GM19025 (cell line): Measurements from ENCODE around the gene OR10R2.
"Not testable (repeated sequence)": the region's sequence is repeated elsewhere in the genome, so short reads cannot be mapped to it uniquely, and the experiment has no call there.

Experiments used
- ATAC-seq: cut with Tn5 transposase; IDR thresholded peaks from one replicate; pipeline ENCODE4 v1.9.1; 2021; ENCODE audit warnings: mild to moderate bottlenecking, low read depth, moderate library complexity; ENCODE audit not compliant: unreplicated experiment

The OR10R2 gene, protein sequence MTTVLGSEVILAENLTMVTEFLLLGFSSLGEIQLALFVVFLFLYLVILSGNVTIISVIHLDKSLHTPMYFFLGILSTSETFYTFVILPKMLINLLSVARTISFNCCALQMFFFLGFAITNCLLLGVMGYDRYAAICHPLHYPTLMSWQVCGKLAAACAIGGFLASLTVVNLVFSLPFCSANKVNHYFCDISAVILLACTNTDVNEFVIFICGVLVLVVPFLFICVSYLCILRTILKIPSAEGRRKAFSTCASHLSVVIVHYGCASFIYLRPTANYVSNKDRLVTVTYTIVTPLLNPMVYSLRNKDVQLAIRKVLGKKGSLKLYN

GRCh38 chr1:158471920-158472319, at the start of gene OR10R2:
TSS of gene OR10R2 (plus strand) at chr1:158472220. CDS start at chr1:158472326, 106 bp downstream.
- ATAC-seq: no peak

GRCh38 chr1:158425027-158425426, 47.0 kb upstream of the OR10R2 start:
- ATAC-seq: no peak

DNA sequence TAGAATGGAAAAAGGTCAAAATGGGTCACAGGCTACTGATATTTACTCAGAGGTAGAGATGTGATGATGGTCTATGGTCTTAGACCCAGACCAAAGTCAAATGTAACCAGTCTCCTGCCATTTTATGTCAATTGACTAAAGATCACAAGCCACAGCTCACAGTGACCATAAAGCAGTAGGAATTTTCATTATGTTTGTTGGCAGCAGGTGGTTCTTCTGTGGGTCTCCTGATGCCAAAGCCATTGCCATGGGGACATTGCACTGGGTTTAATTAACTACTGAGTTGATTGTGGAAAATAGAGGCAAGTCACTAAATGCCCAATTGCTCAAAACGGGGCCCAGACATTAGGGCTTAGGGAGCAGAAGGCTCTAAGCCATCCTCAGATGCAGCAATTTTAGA, 45.9 kb upstream of the OR10R2 start, which contains the start of gene OR10K2:
Gene OR10K2, minus strand, starts transcription at position 101 of the 400 bp plus-strand sequence. CDS start 5,371 bp downstream, outside the sequence.
- ATAC-seq: no peak

GRCh38 chr1:158430163-158430562, 41.9 kb upstream of the OR10R2 start:
- not testable (repeated sequence) for ATAC-seq

GRCh38 chr1:158434741-158435140, 37.3 kb upstream of the OR10R2 start:
- no peak for ATAC-seq

GRCh38 chr1:158445376-158445775, 26.6 kb upstream of the OR10R2 start:
- ATAC-seq: no peak

GRCh38 chr1:158454537-158454936, 17.5 kb upstream of the OR10R2 start:
- ATAC-seq: no peak

- no peak for ATAC-seq
These were observed 14.8 kb upstream of the OR10R2 start for GRCh38 chr1:158457246-158457645.

DNA sequence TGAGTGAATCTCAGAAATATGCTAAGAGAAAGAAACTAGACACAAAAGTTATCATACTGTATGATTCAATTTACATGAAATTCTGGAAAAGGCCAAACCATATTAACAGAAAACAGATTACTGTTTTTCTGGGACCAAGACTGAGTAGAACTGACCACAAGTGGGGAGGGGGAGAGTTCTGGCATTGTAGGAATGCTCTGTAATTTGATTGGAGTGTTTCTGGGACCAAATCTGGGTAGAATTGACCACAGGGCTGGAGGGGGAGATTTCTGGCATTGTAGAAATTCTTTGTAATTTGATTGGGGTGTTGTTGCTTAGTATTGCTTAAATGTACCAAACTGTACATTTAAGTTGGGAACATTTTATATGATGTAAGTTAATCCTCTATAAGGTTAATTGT, 13.8 kb upstream of the OR10R2 start:
- no peak for ATAC-seq

DNA sequence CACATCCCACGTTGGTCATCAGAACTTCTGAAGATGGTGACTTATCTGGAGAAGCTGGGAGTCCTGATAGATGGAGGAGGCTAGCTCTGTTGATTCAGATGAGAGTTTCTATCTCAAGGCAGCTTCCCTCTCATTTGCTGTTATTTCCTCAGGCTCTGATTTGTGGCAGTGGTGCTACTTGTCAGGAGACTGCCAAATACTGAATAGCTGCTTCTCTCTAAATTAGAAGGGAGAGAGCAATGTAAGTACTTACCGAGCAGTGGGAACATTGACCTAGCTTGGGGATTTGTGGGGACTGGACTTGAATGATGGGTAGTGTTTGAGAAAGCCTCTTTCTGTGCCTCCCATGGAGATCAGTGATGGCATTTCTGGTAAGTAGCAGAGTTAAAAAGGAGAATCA, 10.5 kb upstream of the OR10R2 start, which contains the start of gene OR10K1:
Gene OR10K1, plus strand, starts transcription at position 301 of the 400 bp plus-strand sequence. CDS start 3,728 bp downstream, outside the sequence.
- ATAC-seq: no peak

- ATAC-seq: no peak
These were observed 13.4 kb downstream of the OR10R2 start for GRCh38 chr1:158485455-158485854.

DNA sequence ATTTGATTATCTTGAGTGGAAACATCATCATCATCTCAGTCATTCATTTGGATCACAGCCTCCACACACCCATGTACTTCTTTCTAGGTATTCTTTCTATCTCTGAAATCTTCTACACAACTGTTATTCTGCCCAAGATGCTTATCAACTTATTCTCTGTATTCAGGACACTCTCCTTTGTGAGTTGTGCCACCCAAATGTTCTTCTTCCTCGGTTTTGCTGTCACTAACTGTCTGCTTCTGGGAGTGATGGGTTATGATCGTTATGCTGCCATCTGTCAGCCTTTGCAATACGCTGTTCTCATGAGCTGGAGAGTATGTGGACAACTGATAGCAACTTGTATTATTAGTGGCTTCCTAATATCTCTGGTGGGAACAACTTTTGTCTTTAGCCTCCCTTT, 19.3 kb downstream of the OR10R2 start:
- ATAC-seq: no peak

DNA sequence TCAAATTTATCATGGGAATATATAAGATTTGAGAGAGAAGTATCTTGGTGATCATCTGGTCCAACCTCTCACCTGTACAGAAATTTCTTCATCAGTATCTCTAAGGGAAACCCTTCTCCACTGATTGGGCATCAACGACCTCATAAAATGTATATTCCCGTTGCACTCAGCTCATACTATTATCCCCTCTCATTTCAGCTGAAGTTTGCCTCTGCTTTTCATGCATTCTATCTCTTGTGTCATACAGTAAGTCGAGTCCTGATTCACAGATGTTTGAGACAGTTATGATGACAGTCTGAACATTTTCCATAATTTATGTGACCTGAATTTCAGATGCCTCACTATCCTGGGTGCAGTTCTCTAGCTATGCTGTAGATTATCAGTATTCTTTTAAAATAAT, 21.0 kb downstream of the OR10R2 start:
- ATAC-seq: no peak

DNA sequence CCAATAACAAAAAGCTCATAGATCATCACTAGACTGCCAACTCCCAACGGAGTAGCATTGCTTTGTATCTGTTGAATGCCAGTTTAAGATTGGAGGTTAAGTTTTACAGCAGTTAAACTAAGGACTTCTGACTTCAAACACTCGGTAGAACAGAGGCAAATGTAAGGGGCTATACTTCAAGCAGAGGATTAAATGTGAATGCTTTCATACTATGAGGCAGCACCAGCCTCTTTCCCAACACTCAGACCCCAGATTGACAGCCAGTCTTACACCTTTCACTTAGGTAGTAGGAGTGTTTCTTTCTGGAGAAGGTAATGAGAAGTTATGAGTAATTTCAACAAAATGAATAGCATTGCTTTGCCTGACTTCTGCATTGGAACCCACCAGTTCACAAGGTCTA, 22.8 kb downstream of the OR10R2 start:
- ATAC-seq: no peak

DNA sequence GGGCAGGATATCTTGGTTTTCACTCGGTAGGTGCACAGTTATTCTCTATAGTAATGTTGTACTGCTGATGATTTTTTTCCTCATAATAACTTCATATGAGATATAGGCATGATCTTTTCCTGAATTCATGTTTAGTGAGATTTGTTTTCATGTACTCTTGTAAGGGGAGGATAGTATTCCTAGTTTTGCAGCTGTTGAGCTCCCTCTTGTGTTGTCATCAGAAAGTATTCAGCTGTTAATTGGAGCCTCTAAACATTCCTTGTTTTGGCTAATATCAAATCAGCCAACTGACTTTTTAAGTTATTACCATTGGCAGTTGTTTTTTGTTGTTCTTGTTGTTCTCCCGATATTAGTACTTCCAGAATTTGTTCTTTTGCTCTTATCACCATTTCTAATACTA, 24.4 kb downstream of the OR10R2 start:
- ATAC-seq: no peak

DNA sequence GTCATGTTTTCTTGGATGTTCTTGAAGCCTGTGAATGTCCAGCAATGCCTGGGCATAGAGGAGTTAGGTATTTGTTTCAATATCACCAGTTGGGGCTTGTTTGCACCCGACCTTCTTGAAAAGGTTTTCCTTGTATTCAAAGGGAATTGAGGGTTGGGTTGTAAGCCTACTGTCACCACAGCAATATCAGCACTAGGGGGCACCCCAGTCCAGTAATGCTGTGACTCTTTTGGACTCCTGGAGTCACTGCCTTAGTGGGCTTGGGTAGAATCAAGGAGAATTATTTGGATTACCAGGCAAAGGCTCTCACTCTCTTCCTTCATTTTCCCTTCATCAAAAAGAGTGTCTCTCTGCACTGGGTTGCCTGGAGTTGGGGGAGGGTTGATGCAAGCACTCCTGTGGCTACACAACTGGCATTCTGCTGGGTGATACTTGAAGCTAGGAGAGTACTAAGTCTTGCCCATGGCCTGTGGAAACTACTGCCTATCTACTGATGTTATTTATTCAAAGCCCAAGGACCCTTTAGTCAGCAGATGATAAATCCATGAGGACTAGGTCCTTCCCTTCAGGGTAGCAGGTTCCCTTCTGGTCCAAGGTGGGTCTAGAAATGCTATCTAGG, 34.5 kb downstream of the OR10R2 start:
- ATAC-seq: no peak

DNA sequence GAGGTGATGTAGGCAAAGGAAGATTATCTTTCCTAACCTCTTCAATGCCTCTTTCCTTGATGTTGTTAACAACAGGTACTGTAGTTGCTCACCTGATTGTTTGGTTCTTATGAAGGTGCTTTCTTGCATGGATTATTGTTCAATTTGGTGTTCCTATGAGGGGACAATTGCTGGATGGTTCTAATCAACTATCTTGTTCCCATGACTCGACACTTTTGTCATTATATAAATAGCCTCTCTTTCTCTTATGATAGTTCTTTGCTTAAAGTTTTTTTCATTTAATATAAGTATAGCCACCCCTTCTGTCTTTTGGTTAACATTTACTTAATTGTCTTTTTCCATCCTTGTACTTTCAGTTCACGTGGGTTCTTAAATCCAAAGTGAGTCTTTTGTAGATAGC, 35.5 kb downstream of the OR10R2 start:
- ATAC-seq: no peak

GRCh38 chr1:158509471-158510156, 37.6 kb downstream of the OR10R2 start:
- no peak for ATAC-seq

GRCh38 chr1:158516966-158517365, 44.9 kb downstream of the OR10R2 start:
- no peak for ATAC-seq

DNA sequence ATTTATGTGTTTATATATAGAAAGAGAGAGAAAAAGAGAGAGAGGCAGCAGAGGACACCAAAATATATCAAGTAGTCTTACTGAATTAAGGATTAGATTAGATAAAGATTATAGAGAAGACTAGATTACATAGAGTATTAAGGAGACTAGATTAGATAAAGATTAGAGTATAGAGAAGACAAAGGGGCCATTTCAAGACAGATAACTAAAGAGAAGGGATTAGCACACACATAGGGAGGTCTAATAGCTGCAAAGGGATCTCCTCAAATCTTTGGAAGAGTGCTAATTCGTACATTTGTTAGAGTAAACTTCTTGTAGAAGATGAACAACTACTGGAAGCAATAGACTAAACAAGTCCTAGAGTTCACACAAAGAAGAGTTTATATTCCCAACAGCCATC, 48.0 kb downstream of the OR10R2 start:
- ATAC-seq: no peak

DNA sequence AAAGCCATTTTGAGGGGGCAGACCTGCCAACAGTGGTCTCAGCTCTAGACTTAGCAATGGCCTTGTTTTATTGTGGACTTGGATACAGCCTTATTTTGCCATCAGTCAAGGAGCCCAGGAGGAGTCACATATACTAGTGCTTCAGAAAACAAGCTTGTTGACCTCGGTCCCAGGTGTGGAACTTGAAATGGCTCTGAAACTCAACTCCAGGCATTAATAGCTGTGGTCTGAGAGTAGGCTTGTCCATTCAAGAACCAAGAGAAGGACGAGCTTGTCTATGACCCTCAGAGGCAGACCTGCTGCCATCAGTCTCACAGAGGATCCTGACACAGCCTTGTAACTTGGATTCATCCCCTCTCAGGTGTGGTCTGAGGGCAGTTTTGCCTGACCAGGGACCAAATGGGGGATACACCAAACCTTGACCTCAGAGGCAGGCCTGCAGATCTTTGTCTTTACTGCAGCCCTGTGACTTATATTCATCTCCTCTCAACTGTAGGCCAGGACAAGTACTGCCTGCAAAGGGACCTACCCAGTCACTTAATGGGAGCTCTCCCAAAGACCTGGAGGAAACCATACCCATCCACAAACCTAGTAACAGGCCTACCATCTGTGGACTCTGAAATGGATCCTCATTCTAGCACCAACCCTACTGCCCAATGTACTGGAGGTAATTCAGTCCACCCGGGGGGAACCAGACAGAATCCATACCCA, 49.1 kb downstream of the OR10R2 start:
- ATAC-seq: no peak
